Stimulated activated CD8-positive, alpha-beta memory T cell treated with anti-CD3 and anti-CD28 coated beads, Interleukin-15, amount 100 ng/mL, for 24 hours (primary cell): Measurements from ENCODE around the gene TFF2.

Experiments
- DNase-seq: peaks from one replicate; pipeline ENCODE4 v3.0.0-alpha.2; 2020; ENCODE audit warnings: low read depth

TFF2 gene

GRCh38 chr21:42384156-42384945, 33.6 kb upstream of the TFF2 start:
- no peak for DNase-seq

GRCh38 chr21:42383331-42383730, 32.5 kb upstream of the TFF2 start:
- no peak for DNase-seq

GRCh38 chr21:42382915-42383314, 32.1 kb upstream of the TFF2 start:
- no peak for DNase-seq

GRCh38 chr21:42381347-42381984, 30.7 kb upstream of the TFF2 start:
- DNase-seq: no peak

GRCh38 chr21:42379426-42380215, 28.8 kb upstream of the TFF2 start:
- no peak for DNase-seq

- no peak for DNase-seq
Measured at GRCh38 chr21:42378418-42378817, 27.6 kb upstream of the TFF2 start.

GRCh38 chr21:42377951-42378340, 27.2 kb upstream of the TFF2 start:
- no peak for DNase-seq

- DNase-seq: no peak
Measured at GRCh38 chr21:42377211-42377950, 26.6 kb upstream of the TFF2 start.

GRCh38 chr21:42376338-42376982, 25.7 kb upstream of the TFF2 start:
- no peak for DNase-seq

- no peak for DNase-seq
Measured at GRCh38 chr21:42375966-42376337, 25.2 kb upstream of the TFF2 start.

- DNase-seq: no peak
Measured at GRCh38 chr21:42375506-42375905, 24.7 kb upstream of the TFF2 start.

- DNase-seq: no peak
Measured at GRCh38 chr21:42374864-42375499, 24.2 kb upstream of the TFF2 start.

GRCh38 chr21:42374457-42374856, 23.7 kb upstream of the TFF2 start:
- DNase-seq: no peak

GRCh38 chr21:42373908-42374455, 23.2 kb upstream of the TFF2 start:
- no peak for DNase-seq

- DNase-seq: no peak
Measured at GRCh38 chr21:42373196-42373907, 22.6 kb upstream of the TFF2 start.

- no peak for DNase-seq
Measured at GRCh38 chr21:42370894-42371654, 20.3 kb upstream of the TFF2 start.

- DNase-seq: no peak
Measured at GRCh38 chr21:42369821-42370220, 19.0 kb upstream of the TFF2 start.

GRCh38 chr21:42367367-42368165, 16.8 kb upstream of the TFF2 start:
- DNase-seq: no peak
